ENCODE results near the gene GIPC3.

DNA sequence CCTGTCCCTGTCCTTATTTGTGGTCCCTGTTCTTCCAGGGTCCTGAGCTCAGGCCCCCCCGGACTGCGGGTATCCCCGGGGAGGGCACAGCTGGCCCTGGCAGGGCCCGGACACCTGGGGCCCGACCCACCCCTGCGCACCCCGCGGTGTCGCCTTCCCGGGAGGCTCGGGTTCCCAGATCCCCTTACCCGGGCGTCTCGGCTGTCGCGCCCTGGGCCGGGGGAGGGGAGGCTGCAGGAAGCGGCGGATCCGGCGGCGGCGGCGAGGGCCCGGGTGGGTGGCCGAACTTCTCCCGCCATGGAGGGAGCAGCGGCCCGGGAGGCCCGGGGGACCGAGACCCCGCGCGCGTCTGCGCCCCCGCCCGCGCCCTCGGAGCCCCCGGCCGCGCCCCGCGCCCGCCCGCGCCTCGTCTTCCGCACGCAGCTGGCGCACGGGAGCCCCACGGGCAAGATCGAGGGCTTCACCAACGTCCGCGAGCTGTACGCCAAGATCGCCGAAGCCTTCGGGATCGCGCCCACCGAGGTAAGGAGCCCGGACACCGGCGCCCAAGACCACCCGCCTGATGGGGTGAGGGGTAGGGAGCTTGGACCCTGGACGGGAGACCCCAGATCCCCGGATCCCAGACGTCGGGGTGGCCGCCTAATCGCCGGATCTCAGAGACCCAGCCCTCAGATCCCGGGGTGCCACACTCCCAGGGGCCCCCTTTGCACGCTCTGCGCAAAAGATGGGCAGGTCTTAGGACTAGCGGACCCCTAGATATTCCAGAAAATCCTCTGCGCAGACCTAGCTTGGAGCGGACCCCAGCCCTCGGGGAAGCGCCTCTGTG lies at the start of gene GIPC3:
- no peak for TF ChIP-seq NFIC (IDR thresholded peaks at IDR 0.05)
- no peak for TF ChIP-seq ZBTB7A (IDR thresholded peaks at IDR 0.05; ENCODE audit: low read depth)
- TF ChIP-seq FOXM1 (IDR thresholded peaks at IDR 0.05; ENCODE audit: borderline replicate concordance, low read depth), result no peak

Data from Ishikawa (cell line).